Uterus (tissue), 4 donors: Measurements from ENCODE around the gene IL20RB. TPM values are rescaled to one million over a fixed set of nuclear protein-coding genes. Genes with fewer than 3 reads are reported as not detected.

Experiments used
- DNase-seq, 2 donors: peaks; one replicate each; pipeline ENCODE4 v3.0.0-alpha.2; 2019 to 2020
- H3K27ac ChIP-seq, 2 donors: fragments of 200-600 bp; sonication (generic); 1 replicate in 1 of 2; 2 replicates in 1 of 2; pipeline ENCODE4 v1.5.1; 2016 to 2018
- H3K27me3 ChIP-seq, 2 donors: fragments of 200-600 bp; sonication (generic); one replicate each; pipeline ENCODE4 v1.5.1; 2018 to 2019; ENCODE audit warnings: control low read depth in 1 of 2
- H3K36me3 ChIP-seq, 2 donors: fragments of 200-600 bp; sonication (generic); one replicate each; pipeline ENCODE4 v1.5.1; 2019; ENCODE audit warnings: control low read depth in 1 of 2
- H3K4me1 ChIP-seq, 2 donors: fragments of 200-600 bp; sonication (generic); one replicate each; pipeline ENCODE4 v1.5.1; 2018 to 2019; ENCODE audit warnings: control low read depth in 1 of 2
- H3K4me3 ChIP-seq, 2 donors: fragments of 200-600 bp; sonication (generic); 1 replicate in 1 of 2; 2 replicates in 1 of 2; pipeline ENCODE4 v1.5.1; 2018 to 2019; ENCODE audit warnings: mild to moderate bottlenecking in 1 of 2
- H3K9me3 ChIP-seq, 2 donors: fragments of 200-600 bp; sonication (generic); one replicate each; pipeline ENCODE4 v1.5.1; 2019; ENCODE audit warnings: control low read depth in 1 of 2
- CTCF ChIP-seq, 4 experiments: fragments of 200-600 bp in 2 of 4; fragments of 450-650 bp in 2 of 4; sonication (generic) in 2 of 4; IDR thresholded peaks; one replicate each; pipeline ENCODE4 v1.5.1; 2016 to 2019; ENCODE audit warnings: antibody characterized with exemption in 4 of 4, mild to moderate bottlenecking in 2 of 4, moderate library complexity in 1 of 4
- POLR2A ChIP-seq, 2 donors: fragments of 450-650 bp; IDR thresholded peaks; one replicate each; pipeline ENCODE4 v1.6.1; 2016; ENCODE audit warnings: antibody characterized with exemption in 2 of 2, mild to moderate bottlenecking in 1 of 2, moderate library complexity in 1 of 2
- intact Hi-C: fragments of 100-400 bp; cut with DNase I; formaldehyde crosslinking; loops from one replicate; pipeline ENCODE4 v1.15.1; 2023; ENCODE audit warnings: low total_unique reads
- total RNA-seq, 4 donors: library from RNA; depleted of rRNA in 3 of 4; stranded (reverse); fragments of >200 nt in 3 of 4; gene quantifications; one replicate each; pipeline versions ENCODE4 v1.1.0 to v1.2.4, GENCODE V29; 2014 to 2023
- donor health status: DM: yes; HTN: yes; CAD: no.

Gene IL20RB
- total RNA-seq, 4 donors from 2014 or later = 2.6 TPM; not detected in 3

DNA sequence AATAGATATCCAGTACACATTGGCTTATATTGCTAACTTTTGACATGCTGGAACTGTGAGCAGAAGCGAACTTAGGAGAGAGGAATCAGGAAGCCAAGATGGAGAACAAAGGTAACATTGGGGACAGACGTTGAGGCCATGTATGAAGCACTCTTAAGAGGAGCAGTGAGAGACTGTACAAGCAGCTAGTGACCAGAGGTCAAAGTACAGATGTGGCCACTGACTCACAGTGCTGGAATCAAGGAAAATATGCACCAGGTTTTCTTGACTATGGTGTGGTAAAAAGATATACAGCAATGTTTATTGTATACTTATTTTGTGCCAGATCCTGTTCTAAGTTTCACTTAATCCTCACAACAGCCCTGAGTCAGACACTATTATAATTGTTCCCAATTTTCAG is 2.0 kb upstream of the IL20RB start:
- Histone ChIP-seq H3K27me3 (no peaks in the 10 kb centered on the region), H3K4me1 (no peaks in the 10 kb centered on the region), H3K4me3 (no peak overlapping the region), H3K27ac (no peak overlapping the region), H3K36me3 (no peaks in the 10 kb centered on the region), H3K9me3 (no peaks in the 10 kb centered on the region)
- no peak for TF ChIP-seq POLR2A (IDR thresholded peaks at IDR 0.05)
- no peak for TF ChIP-seq CTCF (IDR thresholded peaks at IDR 0.05)
- intact Hi-C loops = no loop called here
- no peak for DNase-seq

GRCh38 chr3:136956971-136957370 is 812 bp upstream of the IL20RB start:
- Histone ChIP-seq H3K9me3 (no peaks in the 10 kb centered on the region), H3K36me3 (no peaks in the 10 kb centered on the region), H3K27ac (no peak overlapping the region), H3K4me3 (no peak overlapping the region), H3K27me3 (no peaks in the 10 kb centered on the region), H3K4me1 (no peaks in the 10 kb centered on the region)
- TF ChIP-seq POLR2A (IDR thresholded peaks at IDR 0.05) (no peak), CTCF (IDR thresholded peaks at IDR 0.05) (no peak)
- DNase-seq = no peak
- intact Hi-C loops = no loop called here

DNA sequence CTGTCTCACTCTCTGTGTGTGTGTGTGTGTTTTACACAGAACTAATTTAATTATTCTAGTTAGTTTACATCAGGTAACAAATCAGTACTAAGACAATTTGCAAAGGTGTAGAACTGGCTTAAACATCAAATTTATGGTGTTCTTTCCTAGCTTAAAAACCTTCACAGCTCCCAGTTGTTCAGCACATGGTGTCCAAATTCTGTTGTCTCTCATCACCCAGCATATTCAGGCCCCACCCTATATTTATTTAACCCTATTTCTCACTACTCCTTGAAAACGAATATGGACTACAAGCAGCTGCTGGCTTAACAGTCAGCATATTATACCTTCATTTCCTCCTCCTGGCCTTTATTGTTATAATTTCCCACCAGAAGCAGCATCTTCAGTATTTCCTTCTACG is 1.2 kb downstream of the IL20RB start:
- no peak for TF ChIP-seq POLR2A (IDR thresholded peaks at IDR 0.05)
- no peak for TF ChIP-seq CTCF (IDR thresholded peaks at IDR 0.05)
- Histone ChIP-seq H3K36me3 (no peaks in the 10 kb centered on the region), H3K27ac (no peak overlapping the region), H3K4me1 (no peaks in the 10 kb centered on the region), H3K4me3 (no peak overlapping the region), H3K9me3 (no peaks in the 10 kb centered on the region), H3K27me3 (no peaks in the 10 kb centered on the region)
- no peak for DNase-seq
- intact Hi-C loops = no loop called here

GRCh38 chr3:136959599-136959998 is 1.8 kb downstream of the IL20RB start:
- no peak overlapping the region for H3K27ac ChIP-seq
- no peaks in the 10 kb centered on the region for H3K4me1 ChIP-seq
- H3K4me3 ChIP-seq = no peak overlapping the region
- no peaks in the 10 kb centered on the region for H3K9me3 ChIP-seq
- DNase-seq = no peak
- no peaks in the 10 kb centered on the region for H3K36me3 ChIP-seq
- TF ChIP-seq CTCF (IDR thresholded peaks at IDR 0.05) = no peak
- no peak for TF ChIP-seq POLR2A (IDR thresholded peaks at IDR 0.05)
- intact Hi-C loops = no loop called here
- H3K27me3 ChIP-seq = no peaks in the 10 kb centered on the region

DNA sequence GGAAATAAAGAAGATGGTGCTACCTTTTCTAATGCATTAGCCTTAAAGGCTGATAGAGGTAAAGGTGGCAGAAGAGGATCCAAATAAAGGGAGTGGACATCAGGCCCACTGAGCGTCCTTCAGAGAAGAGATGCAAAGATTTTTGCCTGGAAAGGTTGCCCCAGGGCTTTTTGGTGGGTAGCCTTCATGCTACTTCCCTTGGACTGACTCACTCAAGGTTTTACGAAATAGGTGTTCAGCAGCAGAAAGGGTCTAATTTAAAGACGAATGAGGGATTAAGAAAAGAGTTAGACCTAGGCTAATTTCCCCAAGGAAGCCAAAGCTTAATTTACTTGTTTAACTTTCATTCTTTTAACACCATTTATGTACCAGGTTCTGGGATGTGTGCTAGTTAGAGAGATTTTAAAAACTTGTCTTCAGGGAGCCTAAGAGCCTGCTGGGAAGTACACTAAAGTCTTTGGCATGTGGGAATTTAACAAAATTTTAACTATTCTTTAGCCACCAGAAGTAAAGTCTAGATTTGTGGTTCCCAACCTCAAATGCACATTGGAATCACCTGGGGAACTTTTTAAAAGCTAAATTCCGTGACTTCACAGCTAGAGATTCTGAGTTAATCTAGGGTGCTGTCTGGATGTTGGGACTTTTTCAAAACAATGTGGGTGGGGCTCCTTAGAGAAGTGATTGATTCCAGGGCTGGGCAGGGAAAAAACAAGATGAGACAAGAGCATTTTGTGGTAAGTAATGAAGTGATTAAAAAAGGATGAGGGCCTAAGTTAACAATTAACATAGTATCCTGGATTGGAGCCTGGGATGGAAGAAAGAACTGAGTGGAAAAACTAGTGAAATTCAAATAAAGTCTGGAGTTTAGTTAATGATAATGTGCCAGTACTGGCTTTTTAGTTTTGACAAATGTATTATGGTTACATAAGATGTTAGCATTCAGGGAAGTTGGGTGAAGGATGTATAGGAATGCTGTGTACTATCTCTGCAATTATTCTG is 3.4 kb downstream of the IL20RB start:
- TF ChIP-seq CTCF (IDR thresholded peaks at IDR 0.05) (no peak), POLR2A (IDR thresholded peaks at IDR 0.05) (no peak)
- H3K4me1 ChIP-seq = no peaks in the 10 kb centered on the region
- intact Hi-C loops = no loop called here
- no peaks in the 10 kb centered on the region for H3K9me3 ChIP-seq
- H3K36me3 ChIP-seq = no peaks in the 10 kb centered on the region
- no peaks in the 10 kb centered on the region for H3K27me3 ChIP-seq
- no peak overlapping the region for H3K27ac ChIP-seq
- no peak for DNase-seq
- no peak overlapping the region for H3K4me3 ChIP-seq
